Activated CD8-positive, alpha-beta memory T cell treated with anti-CD3 and anti-CD28 coated beads for 24 hours (primary cell): ENCODE data around the gene N4BP2.

Experiments
- DNase-seq: peaks from one replicate; pipeline ENCODE4 v3.0.0-alpha.2; 2020

The N4BP2 gene

DNA sequence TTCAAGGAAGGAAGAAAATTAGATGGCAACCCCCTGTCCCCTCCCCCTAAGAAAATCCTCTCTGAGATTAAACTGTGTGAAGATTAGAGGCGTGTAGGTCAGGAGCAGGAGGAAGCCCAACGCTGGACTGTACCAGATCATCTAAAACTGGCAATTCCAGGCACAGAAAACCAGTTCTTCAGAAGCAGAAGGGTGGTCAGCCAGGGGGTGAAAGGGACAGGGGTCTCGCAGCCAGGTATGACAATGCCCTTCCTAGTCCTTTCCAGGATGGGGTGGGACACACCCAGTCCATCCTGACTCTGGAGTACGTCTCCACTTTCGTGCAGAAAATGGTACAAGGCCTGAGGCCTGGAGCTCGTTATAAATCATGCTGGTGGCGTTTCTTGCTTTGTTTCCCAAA lies 136.9 kb downstream of the N4BP2 start:
- no peak for DNase-seq

DNA sequence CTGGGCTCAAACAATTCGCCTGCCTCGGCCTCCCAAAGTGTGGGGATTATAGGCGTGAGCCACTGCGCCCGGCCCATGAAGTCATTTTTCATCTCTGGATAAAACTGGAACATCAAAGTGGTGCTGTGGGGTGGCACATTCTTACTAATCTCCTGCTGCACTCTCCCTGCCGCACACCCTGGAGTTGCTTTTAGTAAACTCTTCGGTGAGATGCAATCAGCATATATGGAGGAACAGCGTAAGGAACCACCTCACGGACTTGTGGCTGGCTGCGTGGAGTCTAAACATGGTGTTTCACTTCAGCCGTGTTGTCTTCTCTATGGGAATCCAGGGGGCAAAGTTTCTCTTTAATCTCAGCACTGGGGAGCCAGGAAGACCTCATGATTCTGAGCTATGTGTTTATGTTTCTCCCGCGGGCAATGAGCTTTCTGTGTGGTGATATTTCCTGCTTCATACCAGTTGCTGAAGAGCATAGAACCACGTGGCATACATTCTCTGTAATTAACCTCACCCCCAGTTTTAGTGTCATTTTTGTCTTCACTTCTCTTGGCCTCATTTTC lies 138.0 kb downstream of the N4BP2 start:
- no peak for DNase-seq

DNA sequence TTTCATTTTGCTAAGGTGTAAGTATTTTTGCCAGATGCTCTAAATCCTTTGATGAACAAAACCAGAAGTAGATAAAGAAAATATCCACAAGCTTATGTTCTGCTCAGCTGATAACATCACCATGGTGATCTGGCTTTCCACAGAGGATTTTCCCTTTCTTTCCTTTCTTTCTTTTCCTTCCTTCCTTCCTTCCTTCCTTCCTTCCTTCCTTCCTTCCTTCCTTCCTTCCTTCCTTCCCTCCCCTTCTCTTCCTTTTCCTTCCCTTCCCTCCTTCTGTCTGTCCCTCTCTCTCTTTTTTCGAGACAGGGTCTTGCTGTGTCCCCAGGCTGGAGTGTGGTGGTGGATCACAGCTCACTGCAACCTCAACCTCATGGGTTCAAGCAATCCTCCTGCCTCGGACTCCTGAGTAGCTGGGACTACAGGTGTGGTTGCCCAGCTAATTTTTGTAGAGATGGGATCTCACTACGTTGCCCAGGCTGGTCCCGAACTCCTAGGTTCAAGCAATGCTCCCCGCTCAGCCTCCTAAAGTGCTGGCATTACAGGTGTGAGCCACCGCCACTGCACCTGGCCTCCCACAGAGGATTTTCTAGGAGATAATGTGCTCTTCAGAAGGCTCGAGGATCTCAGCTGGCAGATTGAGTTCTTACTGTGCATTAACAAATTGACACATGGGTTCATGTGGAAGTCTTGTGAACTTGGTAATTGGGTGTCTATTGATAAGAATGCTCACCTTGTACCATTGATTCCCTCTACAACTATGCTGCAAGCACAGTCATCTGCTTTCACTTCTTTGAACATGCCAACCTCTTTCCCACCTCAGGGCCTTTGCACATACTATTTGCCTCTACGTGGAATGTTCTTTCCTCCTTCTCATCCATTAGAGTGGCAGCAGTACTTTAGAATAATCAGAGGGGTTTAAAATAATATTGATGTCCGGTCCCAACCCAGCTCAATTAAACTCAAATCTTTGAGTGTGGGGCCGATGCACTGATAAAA lies 138.8 kb downstream of the N4BP2 start:
- DNase-seq: no peak

DNA sequence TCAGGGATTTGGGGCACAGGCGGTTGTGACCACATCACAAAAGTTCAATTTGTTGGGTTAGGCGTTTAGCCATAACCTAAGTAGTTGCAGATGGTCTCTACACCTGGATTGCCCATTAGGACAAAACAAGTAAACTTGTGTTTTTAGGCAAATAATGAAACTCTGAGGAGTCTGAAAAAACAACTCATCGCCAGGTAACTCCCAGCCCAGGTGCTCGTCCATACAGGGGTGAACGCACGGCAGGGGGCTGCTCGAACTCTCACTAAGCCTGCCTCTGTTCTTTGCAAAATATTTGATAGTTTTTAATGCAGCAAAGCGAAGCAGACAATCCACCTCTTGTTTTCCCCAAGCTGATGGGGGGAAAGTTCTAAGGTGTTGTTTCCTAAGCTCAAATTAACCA lies 139.6 kb downstream of the N4BP2 start:
- no peak for DNase-seq

DNA sequence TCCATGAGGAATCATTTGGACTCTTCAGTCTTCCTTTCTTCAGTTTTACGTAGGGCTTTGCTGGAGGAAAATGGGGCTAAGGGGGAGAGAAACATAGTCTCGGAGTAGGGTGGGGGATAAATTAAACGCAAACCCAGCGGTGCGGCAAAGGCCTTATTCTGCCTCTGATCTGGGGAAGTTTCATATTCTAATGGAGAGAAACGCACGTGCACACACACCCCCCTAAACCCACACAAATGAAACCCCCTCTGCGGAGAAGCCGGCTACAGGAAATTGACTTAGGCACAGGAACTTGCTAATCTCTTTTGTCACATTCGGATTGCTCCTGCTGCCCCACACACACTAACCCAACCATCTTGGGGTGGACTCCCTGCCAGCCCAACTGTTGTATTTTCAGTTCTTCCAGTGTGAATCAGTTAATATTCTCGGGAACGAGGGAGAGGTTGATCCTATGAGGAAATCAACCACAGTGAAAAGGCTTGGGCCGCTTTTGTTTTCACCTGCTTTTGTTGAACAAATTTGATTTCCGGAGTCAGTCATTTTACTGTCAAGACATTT lies 140.2 kb downstream of the N4BP2 start, which contains the start of gene RHOH:
Gene RHOH (plus strand): TSS at position 308 of the 558 bp plus-strand sequence. CDS start 46,356 bp downstream, outside the sequence.
- peak; percentile 85 for DNase-seq

DNA sequence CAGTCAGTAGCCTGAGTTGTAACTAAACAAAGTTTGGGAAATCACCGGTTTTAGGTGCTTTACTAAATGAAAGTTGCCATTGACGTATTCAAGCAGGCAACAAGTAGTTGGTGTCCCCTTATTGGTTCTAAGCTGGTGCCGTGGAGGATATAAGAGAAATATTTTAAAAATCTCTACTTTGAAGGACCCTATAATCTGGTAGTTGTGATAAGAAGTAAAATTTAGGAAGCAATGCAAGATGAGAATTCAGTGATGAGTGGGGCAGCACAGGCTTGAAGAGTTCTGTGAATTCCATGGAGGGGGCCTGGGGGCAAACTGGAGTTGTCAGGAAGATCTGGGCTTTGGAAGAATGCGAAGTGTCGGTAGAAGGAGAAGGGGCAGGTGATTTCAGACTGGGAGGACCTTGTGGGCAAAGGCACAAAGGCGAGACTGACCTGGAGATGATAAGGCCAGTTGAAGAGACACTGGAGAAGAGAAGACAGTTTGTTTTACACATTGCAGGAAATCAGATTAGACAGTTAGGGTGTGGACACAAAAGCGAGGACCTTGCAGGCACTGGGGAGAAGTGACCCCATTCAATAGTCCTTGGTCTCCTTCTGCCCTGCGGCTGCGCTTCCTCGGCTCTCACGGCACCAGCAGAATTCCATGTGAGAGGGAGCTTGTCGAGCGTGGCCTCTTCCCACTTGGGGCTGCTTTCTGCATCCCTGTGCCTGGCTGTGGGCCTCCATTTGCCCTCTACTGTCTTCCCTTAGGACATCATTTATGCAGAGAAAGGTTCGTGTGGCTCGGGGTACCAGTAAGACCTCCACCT lies 141.4 kb downstream of the N4BP2 start:
- no peak for DNase-seq

DNA sequence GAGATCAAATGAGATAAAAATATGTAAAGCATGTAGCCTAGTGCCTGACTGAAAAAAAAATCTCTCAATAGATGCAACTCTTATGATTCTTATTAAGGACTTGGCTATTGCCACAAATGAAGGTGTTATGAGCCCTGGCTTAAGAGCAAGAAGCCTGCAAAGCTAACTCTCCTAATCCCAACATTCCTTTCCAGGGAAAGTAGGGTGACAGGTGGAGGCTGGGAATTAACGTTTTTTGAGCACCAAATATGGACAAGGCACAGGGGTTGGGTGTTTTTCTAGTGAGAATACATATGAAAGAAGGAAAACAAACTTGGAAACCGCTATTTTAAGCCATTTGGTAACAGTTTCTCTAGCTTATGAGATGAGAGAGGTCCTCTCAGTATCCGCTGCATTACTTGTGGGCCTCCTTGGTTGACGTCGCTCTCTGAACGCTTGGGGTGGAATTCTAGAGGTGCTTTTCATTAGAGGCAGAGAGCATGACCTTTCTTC lies 142.6 kb downstream of the N4BP2 start:
- no peak for DNase-seq

DNA sequence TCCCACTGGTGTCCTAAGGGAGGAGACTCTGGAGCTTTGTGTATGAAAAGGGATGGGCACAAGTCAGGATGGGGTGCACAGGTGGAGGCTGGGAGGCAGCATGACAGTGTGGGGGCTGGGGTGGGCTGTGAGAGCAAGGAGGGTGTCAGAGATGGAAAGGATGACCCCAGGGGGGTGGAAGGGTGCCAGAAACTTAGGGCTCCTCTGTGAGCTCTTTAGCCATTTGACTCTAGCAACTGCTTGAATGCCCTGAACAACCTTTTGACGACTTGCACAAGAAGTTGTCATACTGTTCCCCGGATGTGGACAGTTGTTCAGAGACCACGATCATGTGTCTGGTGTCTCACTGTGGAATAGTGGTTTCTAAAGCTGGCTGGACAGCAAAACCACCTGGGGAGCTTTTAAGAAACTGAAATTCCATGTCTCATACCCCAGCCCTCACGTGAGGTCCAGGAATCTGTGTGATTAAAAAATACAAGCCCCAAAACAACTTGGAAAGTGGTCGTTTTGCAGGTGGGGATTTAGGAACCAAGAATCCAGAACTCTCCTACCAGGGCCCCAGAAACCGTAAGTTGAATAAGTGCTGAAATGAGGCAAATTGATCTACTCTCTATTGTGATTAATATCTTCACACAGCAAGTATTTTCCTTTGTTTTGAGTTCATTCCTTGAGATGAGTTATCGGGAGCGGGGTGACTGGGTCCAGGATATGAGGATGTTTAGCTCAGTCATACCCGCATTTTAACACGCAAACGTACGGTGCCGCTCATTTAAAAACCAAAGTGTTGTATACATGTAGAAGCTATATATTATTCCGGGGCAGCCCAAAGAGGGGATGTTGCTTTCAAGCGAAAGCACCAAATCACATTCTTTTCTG lies 143.6 kb downstream of the N4BP2 start:
- peak; percentile 85 for DNase-seq

DNA sequence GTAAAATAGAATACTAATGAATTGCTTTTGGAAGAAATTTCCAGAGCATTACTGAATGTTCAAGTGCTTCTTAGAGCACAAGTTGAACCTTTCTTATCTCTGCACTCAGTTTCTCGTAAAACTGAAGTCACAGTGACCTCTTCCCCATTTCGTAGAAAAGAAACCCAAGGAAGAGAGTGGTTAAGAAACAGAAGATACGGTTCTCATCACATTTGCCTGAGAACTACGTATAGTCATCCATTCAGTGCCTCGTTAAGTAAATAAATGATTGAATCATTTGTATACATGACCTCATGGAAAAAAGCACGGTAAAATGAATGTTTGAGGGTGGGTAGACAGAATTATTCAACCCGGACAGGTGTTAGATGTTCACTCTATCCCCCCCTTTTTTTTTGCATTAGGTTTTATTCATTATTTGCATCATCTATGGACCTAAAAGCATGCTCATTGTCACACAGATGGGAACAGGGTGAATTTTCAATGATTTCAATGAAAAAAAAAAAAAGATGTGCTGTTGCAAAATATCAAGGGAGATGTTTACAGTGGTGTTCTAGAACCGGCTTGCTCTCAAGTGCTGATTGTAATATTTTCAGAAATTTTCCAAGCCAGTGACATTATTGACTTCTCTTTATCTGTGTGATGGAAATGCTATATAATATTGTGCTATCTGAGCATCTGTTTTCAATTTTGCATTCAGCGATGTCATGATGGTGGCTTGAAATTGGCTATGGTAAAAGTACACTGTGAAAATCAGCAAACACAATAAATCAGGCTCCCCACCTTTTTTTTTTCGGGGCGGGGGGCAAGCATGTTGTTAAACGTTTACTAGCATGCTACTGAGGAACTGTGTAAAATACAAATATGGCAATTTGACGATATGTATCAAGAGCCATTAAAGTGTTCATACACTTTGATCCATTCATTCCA lies 144.5 kb downstream of the N4BP2 start:
- DNase-seq: no peak

DNA sequence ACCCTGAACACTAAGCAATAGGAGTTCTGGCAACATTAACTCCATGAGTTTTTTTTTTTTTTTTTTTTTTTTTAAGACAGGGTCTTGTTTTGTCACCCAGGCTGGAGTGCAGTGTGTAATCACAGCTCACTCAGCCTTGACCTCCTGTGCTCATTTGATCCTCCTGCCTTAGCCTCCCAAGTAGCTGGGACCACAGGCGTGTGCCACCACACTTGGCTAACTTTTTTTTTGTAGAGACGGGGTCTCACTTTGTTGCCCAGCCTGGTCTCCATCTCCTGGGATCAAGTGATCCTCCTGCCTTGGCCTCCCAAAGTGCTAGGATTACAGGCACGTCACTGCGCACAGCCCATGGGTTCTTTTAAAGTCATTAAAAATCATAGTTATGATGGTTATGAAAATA lies 145.2 kb downstream of the N4BP2 start:
- DNase-seq: no peak

DNA sequence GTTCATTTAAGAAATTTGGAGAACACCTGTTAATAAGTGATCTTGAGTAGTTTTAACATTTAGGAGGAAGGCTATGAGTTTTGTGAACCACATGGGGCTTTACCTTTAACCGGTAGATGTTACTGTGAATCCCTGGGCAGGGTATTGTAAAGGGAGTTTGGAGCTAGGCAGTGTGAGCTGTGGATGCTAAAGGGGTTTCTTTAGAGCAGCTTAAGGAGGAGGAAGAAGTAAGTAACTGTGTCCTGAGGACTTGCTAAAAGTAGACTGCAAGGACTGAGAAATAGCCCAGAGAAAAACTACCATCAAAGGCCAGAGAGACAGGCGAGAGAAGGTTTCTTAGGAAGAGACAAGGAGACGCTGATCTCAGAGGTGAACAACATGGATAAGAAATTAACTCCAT lies 145.8 kb downstream of the N4BP2 start:
- no peak for DNase-seq

DNA sequence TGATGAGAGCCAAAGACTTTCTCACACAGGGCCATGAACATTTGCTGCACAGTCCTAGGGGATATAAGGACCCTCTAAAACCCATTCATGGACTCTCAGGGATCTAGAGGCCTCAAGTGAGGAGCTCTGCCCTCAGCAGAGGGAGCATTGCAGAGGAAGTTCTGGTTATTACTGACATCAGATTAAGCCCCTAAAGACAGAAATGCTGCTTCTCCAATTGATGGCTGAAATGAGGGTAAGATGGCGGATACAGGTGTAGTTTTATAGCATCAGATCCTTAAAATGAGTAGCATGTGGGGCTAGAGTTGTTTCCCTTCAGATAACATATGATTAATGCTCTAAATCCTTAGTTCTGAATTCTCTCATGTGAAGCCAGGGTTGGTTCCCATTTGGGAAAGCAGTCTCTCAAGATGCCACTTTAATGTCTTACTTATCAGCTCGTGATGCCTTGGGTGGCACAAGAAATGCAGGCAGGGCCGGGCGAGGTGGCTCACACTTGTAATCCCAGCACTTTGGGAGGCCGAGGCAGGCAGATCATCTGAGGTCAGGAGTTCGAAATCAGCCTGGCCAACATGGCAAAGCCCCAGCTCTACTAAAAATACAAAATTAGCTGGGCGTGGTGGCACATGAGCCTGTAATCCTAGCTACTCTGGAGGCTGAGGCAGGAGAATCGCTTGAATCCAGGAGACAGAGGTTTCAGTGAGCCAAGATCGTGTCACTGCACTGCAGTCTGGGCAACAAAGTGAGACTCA lies 148.0 kb downstream of the N4BP2 start:
- no peak for DNase-seq

DNA sequence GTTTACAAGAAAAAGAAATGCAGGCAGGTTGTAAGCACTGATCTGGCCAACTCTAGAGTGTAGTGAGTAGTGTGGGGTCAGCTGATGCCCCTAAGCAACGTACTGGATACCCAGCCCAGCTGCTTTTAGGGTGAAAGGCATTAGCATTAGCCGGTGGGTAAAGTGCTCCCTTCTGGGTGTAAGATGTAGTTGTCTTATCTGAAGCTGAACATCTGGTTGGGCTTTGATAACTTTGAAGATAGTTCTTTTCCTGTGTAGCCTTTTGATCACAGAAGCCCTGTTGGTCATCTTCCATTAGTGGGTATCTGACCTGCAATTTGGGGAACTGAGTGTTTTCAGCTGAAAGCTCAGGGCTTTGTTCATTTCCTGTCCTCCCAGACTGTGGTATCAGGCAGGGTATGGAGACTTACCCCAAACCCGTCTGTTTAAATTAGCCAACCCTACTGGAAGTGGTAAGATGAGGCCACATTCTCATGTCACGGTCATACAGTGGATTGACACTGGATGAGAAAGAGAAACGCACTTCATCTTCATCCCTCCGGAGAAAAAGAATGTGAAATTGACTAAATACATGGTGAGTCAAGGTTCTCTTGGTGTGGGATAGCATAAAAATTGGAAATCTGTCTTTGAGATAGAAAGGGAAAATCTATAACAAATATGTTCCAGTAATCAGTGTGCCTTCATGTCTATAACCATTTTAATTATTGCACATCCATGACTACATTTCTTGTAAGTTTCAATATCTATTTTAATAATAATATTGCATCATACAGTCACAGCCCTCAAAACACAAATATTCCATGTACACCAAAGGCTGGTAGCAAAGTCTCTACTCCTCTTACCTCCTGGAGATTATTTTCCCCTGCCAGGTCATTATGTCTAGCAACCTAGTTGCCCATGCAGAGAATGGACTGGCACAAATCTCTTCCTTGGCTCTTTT lies 148.9 kb downstream of the N4BP2 start:
- no peak for DNase-seq

DNA sequence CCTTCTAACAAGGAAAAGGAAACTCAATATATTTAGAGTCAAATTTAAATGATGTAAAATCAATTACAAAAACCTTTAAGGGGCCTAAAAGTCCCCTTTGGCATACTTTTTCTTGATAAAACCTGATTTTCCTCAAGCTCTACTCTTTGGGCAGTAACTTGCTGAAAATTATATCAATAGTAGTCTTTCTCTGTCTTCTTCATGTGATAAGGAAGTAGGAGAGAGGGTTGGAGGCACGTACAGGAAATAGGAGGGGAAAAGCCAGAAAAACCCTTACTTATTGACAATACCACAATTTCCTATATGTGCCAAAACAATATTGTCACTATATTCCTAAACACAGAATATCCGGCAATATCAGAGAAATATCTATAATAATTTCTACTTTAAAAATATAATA lies 149.8 kb downstream of the N4BP2 start:
- no peak for DNase-seq
